A549 (cell line): ENCODE results near the gene USP13.

Experiments
- EP300 ChIP-seq, 2 experiments: fragments of >200 bp; sonication (Bioruptor Twin); formaldehyde crosslinking; IDR thresholded peaks; 2 replicates in 1 of 2; 3 replicates in 1 of 2; pipeline ENCODE4 v1.6.1; 2016 to 2017
- KDM1A ChIP-seq: fragments of 200-600 bp; sonication (generic); IDR thresholded peaks from 2 replicates; pipeline ENCODE4 v1.6.1; 2016; ENCODE audit warnings: low read depth, mild to moderate bottlenecking
- MAFK ChIP-seq: fragments of 450-650 bp; IDR thresholded peaks from 2 replicates; pipeline ENCODE4 v1.6.1; 2014; ENCODE audit not compliant: partially characterized antibody
- MYC ChIP-seq: IDR thresholded peaks from 2 replicates; pipeline ENCODE4 v1.6.1; 2012; ENCODE audit warnings: mild to moderate bottlenecking, inconsistent platforms, low read length, improper control_type of control experiment, borderline replicate concordance
- PHF8 ChIP-seq: fragments of 200-600 bp; sonication (generic); IDR thresholded peaks from 2 replicates; pipeline ENCODE4 v1.6.1; 2016; ENCODE audit warnings: low read depth, mild to moderate bottlenecking, antibody characterized with exemption, moderate library complexity, borderline replicate concordance
- POLR2A ChIP-seq: IDR thresholded peaks from 2 replicates; pipeline ENCODE4 v1.6.1; 2012; ENCODE audit warnings: mild to moderate bottlenecking, low read length
- POLR2AphosphoS2 ChIP-seq: conservative IDR thresholded peaks from 2 replicates; pipeline ENCODE4 v1.6.1; 2012; ENCODE audit warnings: low read length, improper control_type of control experiment, inconsistent platforms
- RNF2 ChIP-seq: fragments of 200-600 bp; sonication (generic); IDR thresholded peaks from 2 replicates; pipeline ENCODE4 v1.6.1; 2016; ENCODE audit warnings: low read depth, mild to moderate bottlenecking, antibody characterized with exemption, moderate library complexity, borderline replicate concordance
- TF ChIP-seq, protein P1 (sequence below): fragments of >200 bp; sonication (Bioruptor Twin); formaldehyde crosslinking; IDR thresholded peaks from 3 replicates; pipeline ENCODE4 v1.5.1; 2016
- TF ChIP-seq, protein P2 (sequence below): fragments of 250-450 bp; sonication (Bioruptor Pico); IDR thresholded peaks from 2 replicates; pipeline ENCODE4 v1.5.0; 2021; ENCODE audit warnings: mild to moderate bottlenecking, moderate library complexity, borderline replicate concordance

DNA sequence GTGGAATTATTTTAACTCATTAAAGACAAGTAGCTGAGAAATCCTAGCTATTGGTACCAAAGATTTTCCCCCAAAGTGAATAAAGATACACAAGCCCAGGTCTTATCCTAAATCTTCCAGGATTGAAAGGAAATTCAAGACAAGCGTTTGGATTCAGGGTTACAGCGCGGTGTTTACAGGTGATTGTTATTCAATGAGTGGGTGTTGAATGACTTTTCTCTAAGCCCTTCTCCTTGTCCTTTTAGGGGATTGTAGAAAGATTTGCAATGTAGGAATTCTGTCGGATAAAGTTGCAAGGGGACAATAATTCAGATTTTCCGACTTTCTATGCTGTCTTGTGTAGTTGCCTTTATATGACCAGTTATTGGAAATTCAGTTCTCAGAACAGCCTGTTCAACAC, 57.2 kb downstream of the USP13 start:
- TF ChIP-seq, protein P1, sequence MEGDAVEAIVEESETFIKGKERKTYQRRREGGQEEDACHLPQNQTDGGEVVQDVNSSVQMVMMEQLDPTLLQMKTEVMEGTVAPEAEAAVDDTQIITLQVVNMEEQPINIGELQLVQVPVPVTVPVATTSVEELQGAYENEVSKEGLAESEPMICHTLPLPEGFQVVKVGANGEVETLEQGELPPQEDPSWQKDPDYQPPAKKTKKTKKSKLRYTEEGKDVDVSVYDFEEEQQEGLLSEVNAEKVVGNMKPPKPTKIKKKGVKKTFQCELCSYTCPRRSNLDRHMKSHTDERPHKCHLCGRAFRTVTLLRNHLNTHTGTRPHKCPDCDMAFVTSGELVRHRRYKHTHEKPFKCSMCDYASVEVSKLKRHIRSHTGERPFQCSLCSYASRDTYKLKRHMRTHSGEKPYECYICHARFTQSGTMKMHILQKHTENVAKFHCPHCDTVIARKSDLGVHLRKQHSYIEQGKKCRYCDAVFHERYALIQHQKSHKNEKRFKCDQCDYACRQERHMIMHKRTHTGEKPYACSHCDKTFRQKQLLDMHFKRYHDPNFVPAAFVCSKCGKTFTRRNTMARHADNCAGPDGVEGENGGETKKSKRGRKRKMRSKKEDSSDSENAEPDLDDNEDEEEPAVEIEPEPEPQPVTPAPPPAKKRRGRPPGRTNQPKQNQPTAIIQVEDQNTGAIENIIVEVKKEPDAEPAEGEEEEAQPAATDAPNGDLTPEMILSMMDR = no peak
- TF ChIP-seq MYC = no peak
- no peak for TF ChIP-seq POLR2A
- TF ChIP-seq, protein P2, sequence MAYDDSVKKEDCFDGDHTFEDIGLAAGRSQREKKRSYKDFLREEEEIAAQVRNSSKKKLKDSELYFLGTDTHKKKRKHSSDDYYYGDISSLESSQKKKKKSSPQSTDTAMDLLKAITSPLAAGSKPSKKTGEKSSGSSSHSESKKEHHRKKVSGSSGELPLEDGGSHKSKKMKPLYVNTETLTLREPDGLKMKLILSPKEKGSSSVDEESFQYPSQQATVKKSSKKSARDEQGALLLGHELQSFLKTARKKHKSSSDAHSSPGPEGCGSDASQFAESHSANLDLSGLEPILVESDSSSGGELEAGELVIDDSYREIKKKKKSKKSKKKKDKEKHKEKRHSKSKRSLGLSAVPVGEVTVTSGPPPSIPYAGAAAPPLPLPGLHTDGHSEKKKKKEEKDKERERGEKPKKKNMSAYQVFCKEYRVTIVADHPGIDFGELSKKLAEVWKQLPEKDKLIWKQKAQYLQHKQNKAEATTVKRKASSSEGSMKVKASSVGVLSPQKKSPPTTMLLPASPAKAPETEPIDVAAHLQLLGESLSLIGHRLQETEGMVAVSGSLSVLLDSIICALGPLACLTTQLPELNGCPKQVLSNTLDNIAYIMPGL (CRISPR knock-in tag) = no peak
- no peak for TF ChIP-seq KDM1A
- no peak for TF ChIP-seq RNF2
- TF ChIP-seq EP300 (IDR thresholded peaks at IDR 0.05) = no peak
- TF ChIP-seq POLR2AphosphoS2 = no peak
- no peak for TF ChIP-seq PHF8
- no peak for TF ChIP-seq MAFK
